GM18867 (cell line): Measurements from ENCODE around the gene DMRTC2.

Source experiments
- ATAC-seq: cut with Tn5 transposase; IDR thresholded peaks from one replicate; pipeline ENCODE4 v1.9.1; 2021; ENCODE audit warnings: mild to moderate bottlenecking, moderate library complexity; ENCODE audit not compliant: unreplicated experiment

The DMRTC2 gene

GRCh38 chr19:41845001-41845050 is at the start of gene DMRTC2:
TSS of gene DMRTC2 (plus strand) at chr19:41845042. CDS start at chr19:41847429, 2,387 bp downstream.
- no peak for ATAC-seq

DNA sequence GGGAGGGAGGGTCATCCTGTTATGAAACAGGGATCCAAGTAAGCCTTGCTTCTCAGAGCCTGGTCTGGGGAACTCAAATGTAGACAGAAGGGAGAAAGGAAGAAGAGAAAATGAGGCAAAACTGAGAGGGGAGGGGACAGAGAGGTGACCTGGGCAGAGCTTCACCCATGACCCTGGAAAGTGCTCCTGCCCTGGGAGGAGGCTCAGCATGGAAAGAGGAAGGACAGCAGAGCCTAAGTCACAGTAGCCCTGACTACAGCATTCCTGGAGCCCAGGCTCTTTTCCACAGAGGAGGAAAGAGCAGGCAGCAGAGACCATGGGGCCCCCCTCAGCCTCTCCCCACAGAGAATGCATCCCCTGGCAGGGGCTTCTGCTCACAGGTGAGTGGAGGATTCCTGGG is 48.5 kb upstream of the DMRTC2 start, which contains the start of gene CEACAM3:
Gene CEACAM3 (plus strand): TSS at position 226 of the 400 bp plus-strand sequence. CDS start 91 bp downstream, at position 317.
- ATAC-seq = no peak

DNA sequence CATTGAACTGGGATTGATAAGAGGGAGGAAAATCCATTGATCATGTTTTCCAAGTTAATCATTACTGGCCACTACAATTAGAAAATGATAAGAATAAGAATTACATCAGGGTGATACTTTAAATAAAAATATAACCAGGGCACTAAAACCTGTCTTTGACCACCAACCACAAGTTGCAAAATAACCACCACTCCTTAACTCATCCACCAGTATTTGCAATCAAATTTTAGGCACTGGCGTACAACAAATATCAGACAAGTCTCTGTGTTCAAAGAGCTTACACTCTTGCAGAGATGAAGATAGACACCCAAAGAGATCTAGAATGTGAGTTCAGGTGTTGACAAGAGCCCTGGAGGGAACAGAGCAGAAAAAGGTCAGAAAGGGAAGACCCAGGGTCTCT is 47.9 kb upstream of the DMRTC2 start:
- ATAC-seq = no peak

DNA sequence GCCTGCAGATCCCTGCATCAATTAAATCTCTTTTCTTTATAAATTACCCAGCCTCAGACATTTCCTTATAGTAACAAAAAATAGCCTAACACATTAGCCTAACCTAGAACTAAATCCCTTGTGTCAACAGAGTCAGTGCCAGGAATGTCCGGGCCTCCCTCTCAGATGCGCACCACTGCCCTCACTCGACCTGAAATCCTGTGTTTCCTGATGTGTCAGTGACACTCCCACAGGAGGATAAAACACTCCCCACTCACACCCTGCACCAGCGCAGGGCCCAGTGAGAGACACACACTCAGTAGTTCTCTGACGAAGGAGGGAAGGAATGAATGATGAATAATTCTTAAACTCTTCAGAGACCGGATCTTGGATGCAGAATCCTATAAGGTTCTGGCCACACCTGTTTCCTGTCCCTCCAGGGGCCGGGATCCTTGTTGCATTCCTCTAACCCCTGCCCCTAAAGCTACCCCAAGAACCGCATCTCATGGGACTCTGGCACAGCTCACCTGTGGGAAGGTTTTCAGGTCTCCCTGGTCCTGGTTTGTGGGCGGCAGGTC is 45.3 kb upstream of the DMRTC2 start:
- ATAC-seq = no peak

GRCh38 chr19:41801031-41801430 is 43.8 kb upstream of the DMRTC2 start:
- no peak for ATAC-seq

- ATAC-seq = no peak
Observed at GRCh38 chr19:41801792-41802211, 43.0 kb upstream of the DMRTC2 start.

DNA sequence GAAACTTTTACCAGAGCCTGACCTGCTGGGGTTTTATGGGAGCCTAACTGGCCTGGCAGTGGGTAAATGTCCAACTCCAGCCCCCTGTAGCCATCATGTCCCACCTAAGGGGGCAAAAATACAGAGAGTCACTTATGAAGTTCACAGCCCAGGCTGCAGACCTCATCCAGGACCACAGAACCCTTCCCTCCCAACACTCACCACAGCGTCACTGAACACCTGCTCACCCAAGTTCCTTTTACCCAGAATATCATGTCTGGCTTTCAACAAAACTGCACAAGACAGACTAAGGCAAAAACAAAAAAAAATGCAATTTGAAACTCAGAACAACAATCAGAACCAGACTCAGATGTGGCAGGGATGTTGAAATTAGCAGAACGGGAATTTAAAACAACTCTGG is 42.1 kb upstream of the DMRTC2 start:
- no peak for ATAC-seq

GRCh38 chr19:41804336-41804735 is 40.5 kb upstream of the DMRTC2 start:
- no peak for ATAC-seq

- no peak for ATAC-seq
Observed at GRCh38 chr19:41807176-41807575, 37.7 kb upstream of the DMRTC2 start.

- no peak for ATAC-seq
Observed at GRCh38 chr19:41808663-41809566, 35.9 kb upstream of the DMRTC2 start.

DNA sequence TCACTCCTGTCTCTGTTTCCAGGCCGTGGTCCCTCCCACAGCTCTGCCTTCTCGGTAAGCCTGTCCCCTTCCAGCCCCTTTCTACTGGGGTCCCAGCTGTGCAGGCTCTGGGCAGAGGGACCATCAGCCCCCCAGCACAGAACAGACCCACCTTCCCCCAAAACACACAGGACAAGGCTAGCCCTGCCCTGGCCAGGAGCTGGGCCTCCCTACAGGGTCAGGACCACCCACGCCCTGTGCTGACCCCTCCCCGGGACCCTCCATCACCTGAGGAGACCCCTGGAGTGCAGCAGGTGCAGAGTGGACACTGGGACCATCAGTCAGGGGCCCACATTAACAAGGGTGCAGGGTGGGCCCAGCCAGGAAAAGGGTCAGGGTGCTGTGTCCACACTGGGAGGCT is 34.5 kb upstream of the DMRTC2 start:
- no peak for ATAC-seq

DNA sequence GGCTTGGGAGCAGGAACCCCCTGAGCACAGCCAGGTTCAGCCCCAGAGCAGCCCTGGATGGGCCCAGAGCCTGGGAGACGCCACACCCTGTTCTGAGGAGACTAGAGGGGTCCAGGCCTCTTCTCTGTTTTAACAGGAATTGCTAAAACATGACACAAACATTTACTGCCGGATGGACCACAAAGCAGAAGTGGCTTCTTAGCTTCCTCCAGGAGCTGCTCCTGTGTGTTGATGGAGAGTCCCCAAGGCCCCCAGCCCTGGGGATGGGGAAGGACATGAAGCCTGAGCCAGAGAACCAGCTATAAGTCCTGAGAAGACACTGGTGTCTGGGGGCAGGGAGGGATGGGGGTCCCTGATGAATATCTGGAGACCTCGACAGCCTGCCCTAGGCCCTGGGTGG is 33.8 kb upstream of the DMRTC2 start:
- ATAC-seq = no peak

GRCh38 chr19:41811981-41812380 is 32.9 kb upstream of the DMRTC2 start:
- no peak for ATAC-seq

- ATAC-seq = no peak
Observed at GRCh38 chr19:41813911-41814310, 30.9 kb upstream of the DMRTC2 start.

GRCh38 chr19:41815301-41815700 is 29.5 kb upstream of the DMRTC2 start:
- no peak for ATAC-seq

DNA sequence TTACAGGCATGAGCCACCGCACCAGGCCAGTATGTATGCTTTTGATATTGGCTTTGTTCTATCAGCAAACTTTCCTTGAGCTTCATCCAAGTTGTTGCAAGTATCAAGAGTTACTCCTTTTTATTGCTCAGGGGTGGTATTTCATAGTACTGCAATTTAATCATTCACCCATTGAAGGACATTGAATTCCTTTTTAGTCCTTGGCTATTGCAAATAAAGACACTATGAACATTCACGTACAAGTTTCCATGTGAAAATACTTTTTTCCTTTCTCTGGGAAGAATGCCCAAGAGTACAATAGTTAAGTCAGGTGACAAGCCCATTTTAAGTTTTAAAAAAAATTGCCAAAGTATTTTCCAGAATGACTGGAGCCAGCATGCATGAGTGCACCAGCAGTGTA is 28.1 kb upstream of the DMRTC2 start:
- ATAC-seq = no peak

DNA sequence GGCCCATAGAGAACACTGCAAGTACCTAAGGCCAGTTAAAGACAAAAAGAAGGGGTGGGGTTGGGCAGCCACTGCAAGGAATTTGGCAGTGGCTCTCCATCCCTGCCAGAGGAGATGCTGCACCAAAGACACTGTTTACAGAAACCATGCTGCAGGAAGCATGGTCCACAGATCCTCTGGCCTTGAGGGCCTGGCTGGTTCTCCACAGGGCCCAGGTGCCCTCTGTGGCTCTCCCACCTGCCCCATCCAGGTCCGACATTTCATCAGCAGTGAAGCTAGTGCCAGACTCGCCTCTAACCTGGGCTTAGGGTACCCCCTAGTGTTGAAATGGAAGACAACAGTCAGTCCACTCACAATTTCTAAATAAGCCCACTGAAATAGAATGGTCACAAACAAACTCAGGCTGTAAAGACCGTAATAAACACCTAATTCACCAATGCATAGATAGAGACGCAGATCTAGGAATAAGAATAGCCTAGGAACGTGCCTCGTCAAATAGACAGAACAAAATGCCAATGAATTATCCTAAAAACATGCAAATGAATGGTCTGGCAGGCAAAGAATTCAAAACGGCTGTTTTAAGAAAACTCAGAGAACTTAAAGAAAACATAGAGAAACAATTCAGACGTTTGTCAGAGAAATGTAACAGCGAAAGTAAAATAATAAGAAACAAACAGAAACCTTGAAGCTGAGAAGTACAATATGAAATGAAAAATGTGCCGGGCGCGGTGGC is 23.7 kb upstream of the DMRTC2 start:
- ATAC-seq = no peak

DNA sequence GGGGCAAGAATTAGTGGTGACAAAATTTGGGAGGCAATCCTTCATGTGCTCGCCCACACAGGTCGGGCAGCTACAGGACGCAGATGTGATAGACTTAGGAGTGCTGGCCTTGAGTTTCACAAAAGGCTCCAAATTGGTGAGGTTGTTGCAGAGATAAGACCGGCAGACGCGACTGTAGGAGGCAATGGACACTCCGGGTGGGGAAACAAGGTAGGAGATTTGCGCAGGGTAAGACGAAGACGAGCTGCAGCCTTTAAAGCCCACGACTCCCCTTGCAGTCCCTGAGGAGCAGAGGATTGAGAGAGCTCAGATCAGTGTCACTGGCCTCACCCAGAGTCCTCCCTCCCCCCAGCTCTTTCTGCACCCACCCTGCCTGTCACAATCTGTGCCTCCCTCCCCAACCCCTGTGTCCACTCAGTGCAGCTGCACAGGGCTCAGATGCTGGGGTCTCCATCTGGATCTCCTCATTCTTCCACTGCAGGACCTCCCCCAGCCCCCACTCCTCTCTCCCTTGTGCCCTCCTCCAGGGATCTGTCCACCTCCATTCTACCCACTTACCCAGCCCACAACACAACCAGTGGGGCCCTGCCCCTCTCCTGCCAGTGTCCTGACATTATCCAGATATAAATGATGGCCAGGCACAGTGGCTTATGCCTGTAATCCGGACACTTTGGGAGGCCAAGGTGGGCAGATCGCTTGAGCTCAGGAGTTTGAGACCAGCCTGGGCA is 6.7 kb upstream of the DMRTC2 start:
- ATAC-seq = no peak

DNA sequence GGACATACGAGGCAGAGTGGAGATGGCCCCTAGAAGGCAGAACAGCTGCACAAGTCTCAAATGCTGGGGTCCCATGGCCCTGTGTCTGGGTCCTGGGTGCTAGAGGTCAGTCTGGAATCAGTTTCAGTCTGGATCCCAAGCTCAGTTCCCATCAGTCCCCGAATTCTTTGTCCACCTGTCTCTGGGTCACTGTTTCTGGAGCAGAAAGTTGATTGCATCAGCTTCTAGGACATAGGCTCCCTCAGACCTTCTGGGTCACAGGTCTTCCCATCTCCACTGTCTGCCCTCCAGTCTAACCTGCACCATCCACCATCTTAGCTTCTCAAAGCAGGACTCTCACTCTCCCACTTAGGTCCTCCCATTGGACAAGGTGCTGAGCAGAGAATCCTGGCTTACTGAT is 5.6 kb upstream of the DMRTC2 start:
- ATAC-seq = no peak

DNA sequence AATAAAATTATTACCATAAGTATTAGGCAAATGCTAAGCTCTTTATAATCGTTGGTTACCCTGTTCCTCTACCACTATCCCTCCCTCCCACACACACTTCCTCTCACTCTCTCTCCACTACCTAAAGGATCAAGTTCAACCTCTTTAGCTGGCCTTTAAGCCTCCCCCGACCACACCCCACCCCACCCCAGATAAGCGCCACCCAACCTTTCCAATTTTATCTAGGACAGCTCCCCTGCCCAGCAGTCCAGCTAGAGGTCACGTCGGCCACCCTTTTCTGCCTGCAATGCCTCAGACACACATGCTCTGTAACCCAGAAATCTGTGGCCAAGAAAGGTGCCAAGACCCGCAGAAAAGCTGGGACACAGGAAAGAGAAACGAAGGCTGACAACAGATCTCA is 1.5 kb upstream of the DMRTC2 start:
- ATAC-seq = no peak

DNA sequence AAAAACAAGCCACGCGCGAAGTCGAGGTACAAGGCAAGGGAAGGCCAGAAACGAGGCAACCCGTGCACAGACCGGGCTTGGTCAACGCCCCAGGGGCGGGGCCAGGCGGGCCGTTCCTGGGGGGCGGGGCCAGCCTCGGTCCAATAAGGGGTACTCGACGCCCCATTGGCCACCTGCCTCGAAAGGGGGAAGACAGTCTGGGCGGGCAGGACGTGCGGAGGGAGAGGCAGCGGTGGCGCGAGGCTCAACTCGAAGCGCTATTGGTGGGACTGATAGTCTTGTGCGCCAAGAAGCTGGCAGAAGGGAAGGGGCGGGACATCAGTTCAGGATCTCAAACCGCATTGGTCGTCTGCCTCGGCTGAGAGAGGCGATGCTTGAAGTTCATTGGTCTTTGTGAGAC is 241 bp upstream of the DMRTC2 start, which contains the start of gene LYPD4:
Gene LYPD4 (minus strand): TSS at position 83 of the 400 bp plus-strand sequence. CDS start 5,398 bp downstream, outside the sequence.
- ATAC-seq = no peak
